GM12878 (cell line): ENCODE data around the gene CAMTA1. TPM values are rescaled to one million over a fixed set of nuclear protein-coding genes. Genes with fewer than 3 reads are reported as not detected.

Source experiments
- ATAC-seq: fragments of 200-7000 bp; cut with Tn5 transposase; 3 replicates; pipeline ENCODE4 v1.9.1; 2020; ENCODE audit warnings: mild to moderate bottlenecking, moderate library complexity
- BruUV-seq: library from RNA; stranded (reverse); fragments of 400-500 nt; replicated peaks from 2 replicates; lab custom pipeline; 2021; lab: Mats Ljungman, UMichigan
- CTCF ChIA-PET: fragments of 300-600 bp; sonication (Branson Sonifier 250); formaldehyde crosslinking; extraction: SDS; loops from one replicate; lab custom pipeline; 2021; ENCODE audit warnings: inconsistent platforms; lab: Yijun Ruan, JAX
- POLR2A ChIA-PET: fragments of 350-600 bp; formaldehyde crosslinking; extraction: SDS; loops from one replicate; lab custom pipeline; 2021; ENCODE audit warnings: inconsistent platforms; lab: Charles Lee
- RAD21 ChIA-PET: fragments of 300-600 bp; sonication (Branson Sonifier 250); formaldehyde crosslinking; loops from one replicate; lab custom pipeline; 2023; ENCODE audit warnings: antibody characterized with exemption; ENCODE audit not compliant: unreplicated experiment; lab: Charles Lee
- SMC1A ChIA-PET: fragments of 300-600 bp; sonication (Branson Sonifier 250); formaldehyde crosslinking; loops from one replicate; lab custom pipeline; 2023; ENCODE audit not compliant: unreplicated experiment, uncharacterized antibody; lab: Charles Lee
- DNase-seq: peaks from one replicate; pipeline ENCODE4 v3.0.0-alpha.2; 2011; ENCODE audit warnings: low read depth, low spot score
- FAIRE-seq: peaks from 3 replicates; lab custom pipeline; 2011; peaks lifted over from hg19 to GRCh38; lab: Jason Lieb, UNC
- H2AFZ ChIP-seq: 2 replicates; pipeline ENCODE4 v1.6.0; 2011; ENCODE audit warnings: low read depth, low read length, control low read depth; ENCODE audit not compliant: control insufficient read depth
- H3K27ac ChIP-seq: 2 replicates; pipeline ENCODE4 v1.5.1; 2011; ENCODE audit warnings: control low read depth; ENCODE audit not compliant: control insufficient read depth, insufficient read depth
- H3K27me3 ChIP-seq, 2 experiments: replicated peaks in 1 of 2; 2 replicates each; pipeline versions ENCODE4 v1.6.0 to v1.6.1; 2011; ENCODE audit warnings: low read length in 1 of 2; ENCODE audit not compliant: control insufficient read depth in 2 of 2, insufficient read depth in 2 of 2
- H3K36me3 ChIP-seq, 2 experiments: 2 replicates each; pipeline ENCODE4 v1.5.1; 2011; ENCODE audit warnings: low read length in 1 of 2; ENCODE audit not compliant: control insufficient read depth in 2 of 2, insufficient read depth in 2 of 2
- H3K4me1 ChIP-seq: 2 replicates; pipeline ENCODE4 v1.6.1; 2011; ENCODE audit warnings: mild to moderate bottlenecking, low read length, moderate library complexity, mixed read lengths; ENCODE audit not compliant: control insufficient read depth, insufficient read depth
- H3K4me2 ChIP-seq: 2 replicates; pipeline ENCODE4 v1.6.0; 2011; ENCODE audit warnings: control low read depth; ENCODE audit not compliant: control insufficient read depth, insufficient read depth
- H3K4me3 ChIP-seq: fragments of 200-600 bp; sonication (generic); 2 replicates; pipeline ENCODE4 v1.5.1; 2016
- H3K79me2 ChIP-seq: 2 replicates; pipeline ENCODE4 v1.6.0; 2011; ENCODE audit warnings: low read length; ENCODE audit not compliant: control insufficient read depth, insufficient read depth
- H3K9ac ChIP-seq: 2 replicates; pipeline ENCODE4 v1.8.0; 2011; ENCODE audit warnings: low read length, control low read depth, mixed read lengths; ENCODE audit not compliant: control insufficient read depth, insufficient read depth
- H3K9me3 ChIP-seq: replicated peaks from 3 replicates; pipeline ENCODE4 v1.5.1; 2011; ENCODE audit warnings: mild to moderate bottlenecking, low read length; ENCODE audit not compliant: control insufficient read depth, insufficient read depth
- H4K20me1 ChIP-seq: 2 replicates; pipeline ENCODE4 v1.6.0; 2011; ENCODE audit not compliant: control insufficient read depth, insufficient read depth
- EZH2 ChIP-seq: IDR thresholded peaks from 2 replicates; pipeline ENCODE4 v1.6.1; 2012; ENCODE audit warnings: low read depth, mild to moderate bottlenecking, control low read depth, inconsistent platforms, low read length, borderline replicate concordance; ENCODE audit not compliant: control insufficient read depth
- JUND ChIP-seq: IDR thresholded peaks from 2 replicates; pipeline ENCODE4 v1.6.1; 2012; ENCODE audit warnings: low read depth, mild to moderate bottlenecking, low read length, improper control_type of control experiment, moderate library complexity
- KDM1A ChIP-seq: fragments of 200-600 bp; sonication (generic); IDR thresholded peaks from 2 replicates; pipeline ENCODE4 v1.6.1; 2016; ENCODE audit warnings: borderline replicate concordance
- KLF5 ChIP-seq: fragments of 450-650 bp; IDR thresholded peaks from 2 replicates; pipeline ENCODE4 v1.6.1; 2014; ENCODE audit warnings: mild to moderate bottlenecking; ENCODE audit not compliant: partially characterized antibody
- MEF2A ChIP-seq: IDR thresholded peaks from 2 replicates; pipeline ENCODE4 v1.6.1; 2011; ENCODE audit warnings: low read depth, mild to moderate bottlenecking, low read length, moderate library complexity; ENCODE audit not compliant: insufficient read depth
- MEF2B ChIP-seq: fragments of 450-650 bp; IDR thresholded peaks from 2 replicates; pipeline ENCODE4 v1.6.1; 2018; ENCODE audit warnings: mild to moderate bottlenecking, moderate library complexity; ENCODE audit not compliant: partially characterized antibody, poor library complexity, severe bottlenecking
- NR2C2 ChIP-seq: IDR thresholded peaks from 2 replicates; pipeline ENCODE4 v1.6.1; 2011; ENCODE audit warnings: borderline replicate concordance, low read depth; ENCODE audit not compliant: control insufficient read depth, insufficient read length
- NR2F1 ChIP-seq: fragments of 450-650 bp; conservative IDR thresholded peaks from 2 replicates; pipeline ENCODE4 v1.6.1; 2017; ENCODE audit warnings: mild to moderate bottlenecking
- SMAD1 ChIP-seq: fragments of 450-650 bp; IDR thresholded peaks from 2 replicates; pipeline ENCODE4 v1.6.1; 2018; ENCODE audit warnings: mild to moderate bottlenecking, low read depth; ENCODE audit not compliant: partially characterized antibody
- ZNF24 ChIP-seq: fragments of 450-650 bp; IDR thresholded peaks from 2 replicates; pipeline ENCODE4 v1.6.1; 2017; ENCODE audit warnings: antibody characterized with exemption, mild to moderate bottlenecking
- ZNF687 ChIP-seq: fragments of 450-650 bp; IDR thresholded peaks from 2 replicates; pipeline ENCODE4 v1.6.1; 2017; ENCODE audit warnings: mild to moderate bottlenecking, moderate library complexity
- WGBS: methylation state at CpG from one replicate; pipeline ENCODE4 v1.1.6; 2016; ENCODE audit warnings: low lambda C conversion rate; ENCODE audit not compliant: insufficient replicate concordance, insufficient coverage; ENCODE audit errors: missing lambda C conversion rate; 5-methylcytosine and 5-hydroxymethylcytosine counted together
- in situ Hi-C: fragments of 300-500 bp; cut with MboI; formaldehyde crosslinking; loops from 9 replicates; pipeline ENCODE4 v1.14.3; 2018; ENCODE audit warnings: mixed read lengths
- intact Hi-C: fragments of 100-400 bp; cut with micrococcal nuclease; formaldehyde crosslinking; loops from one replicate; pipeline ENCODE4 v1.14.2; 2022; ENCODE audit not compliant: unreplicated experiment
- polyA plus RNA-seq, 11 experiments: library from polyadenylated mRNA; depleted of rRNA in 4 of 11; unstranded in 6 of 11; stranded (reverse) in 5 of 11; fragments of >200 nt; fragmentation: Nextera tagmentation in 4 of 11; fragmentation: Illumina TruSeq in 1 of 11; extraction: Ambion mirVana in 4 of 11; extraction: Trizol in 1 of 11; gene quantifications; 1 replicate in 1 of 11; 2 replicates in 10 of 11; pipeline versions ENCODE4 v1.2.1 to v1.2.3, GENCODE V29; 2011 to 2016; ENCODE audit warnings: inconsistent platforms in 2 of 11, missing spikeins in 2 of 11, low read depth in 1 of 11
- total RNA-seq, 4 experiments: library from RNA; depleted of rRNA in 3 of 4; stranded (reverse); fragments of >200 nt in 3 of 4; fragmentation: Illumina TruSeq in 1 of 4; extraction: Trizol in 1 of 4; gene quantifications; 2 replicates each; pipeline versions ENCODE4 v1.2.1 to v1.2.3, GENCODE V29; 2013 to 2021
- TF ChIP-seq, protein P1 (sequence below): IDR thresholded peaks from 2 replicates; pipeline ENCODE4 v1.6.1; 2011; ENCODE audit warnings: borderline replicate concordance, low read depth, mild to moderate bottlenecking, moderate library complexity, low read length; ENCODE audit not compliant: insufficient read depth, poor library complexity, severe bottlenecking
- TF ChIP-seq, protein P2 (sequence below): fragments of 450-650 bp; IDR thresholded peaks from 2 replicates; pipeline ENCODE4 v1.6.1; 2017; ENCODE audit warnings: mild to moderate bottlenecking, low read depth, inconsistent platforms; ENCODE audit not compliant: poor library complexity, severe bottlenecking

The CAMTA1 gene
- total and polyA plus RNA-seq, 10 of the 15 experiments (the other 5 are each of a cell fraction or from before 2014, with no cell fraction given): 37.7 to 148 (median 76.4) TPM

- no TSS peak for BruUV-seq
- no peak overlapping the region for H3K9ac ChIP-seq
- ChIA-PET SMC1A (interaction anchor here (0.5 kb wide), 1 partner anchor 734 kb away, joined by 3 read pairs; no protein-coding TSS in a partner anchor), CTCF (no interaction called here), POLR2A (no interaction called here), RAD21 (no interaction called here)
- H3K27ac ChIP-seq: no peak overlapping the region
- no peaks in the 10 kb centered on the region for H3K79me2 ChIP-seq
- peaks cover 0 to 3% of the 10 kb centered on the region in 2 experiments; a peak in 1 of 4 replicates for H3K27me3 ChIP-seq
- H3K4me2 ChIP-seq: no peak overlapping the region
- intact Hi-C loops (no loop called here), in situ Hi-C loops (no loop called here)
- H3K4me1 ChIP-seq: no peaks in the 10 kb centered on the region
- FAIRE-seq (no peak), ATAC-seq (no peak), DNase-seq (no peak)
- H3K9me3 ChIP-seq: no peaks in the 10 kb centered on the region
- no peak overlapping the region for H3K4me3 ChIP-seq
- H2AFZ ChIP-seq: no peak overlapping the region
- WGBS: 0% methylated on average over 1 of the region's 1 CpG
- H3K36me3 ChIP-seq: no peaks in the 10 kb centered on the region
- no peaks in the 10 kb centered on the region for H4K20me1 ChIP-seq
- TF ChIP-seq ZNF687: no peak
- TF ChIP-seq JUND: no peak
- no peak for TF ChIP-seq NR2F1
- no peak for TF ChIP-seq KDM1A
- TF ChIP-seq, protein P1, sequence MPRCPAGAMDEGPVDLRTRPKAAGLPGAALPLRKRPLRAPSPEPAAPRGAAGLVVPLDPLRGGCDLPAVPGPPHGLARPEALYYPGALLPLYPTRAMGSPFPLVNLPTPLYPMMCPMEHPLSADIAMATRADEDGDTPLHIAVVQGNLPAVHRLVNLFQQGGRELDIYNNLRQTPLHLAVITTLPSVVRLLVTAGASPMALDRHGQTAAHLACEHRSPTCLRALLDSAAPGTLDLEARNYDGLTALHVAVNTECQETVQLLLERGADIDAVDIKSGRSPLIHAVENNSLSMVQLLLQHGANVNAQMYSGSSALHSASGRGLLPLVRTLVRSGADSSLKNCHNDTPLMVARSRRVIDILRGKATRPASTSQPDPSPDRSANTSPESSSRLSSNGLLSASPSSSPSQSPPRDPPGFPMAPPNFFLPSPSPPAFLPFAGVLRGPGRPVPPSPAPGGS: no peak
- no peak for TF ChIP-seq EZH2
- no peak for TF ChIP-seq ZNF24
- TF ChIP-seq, protein P2, sequence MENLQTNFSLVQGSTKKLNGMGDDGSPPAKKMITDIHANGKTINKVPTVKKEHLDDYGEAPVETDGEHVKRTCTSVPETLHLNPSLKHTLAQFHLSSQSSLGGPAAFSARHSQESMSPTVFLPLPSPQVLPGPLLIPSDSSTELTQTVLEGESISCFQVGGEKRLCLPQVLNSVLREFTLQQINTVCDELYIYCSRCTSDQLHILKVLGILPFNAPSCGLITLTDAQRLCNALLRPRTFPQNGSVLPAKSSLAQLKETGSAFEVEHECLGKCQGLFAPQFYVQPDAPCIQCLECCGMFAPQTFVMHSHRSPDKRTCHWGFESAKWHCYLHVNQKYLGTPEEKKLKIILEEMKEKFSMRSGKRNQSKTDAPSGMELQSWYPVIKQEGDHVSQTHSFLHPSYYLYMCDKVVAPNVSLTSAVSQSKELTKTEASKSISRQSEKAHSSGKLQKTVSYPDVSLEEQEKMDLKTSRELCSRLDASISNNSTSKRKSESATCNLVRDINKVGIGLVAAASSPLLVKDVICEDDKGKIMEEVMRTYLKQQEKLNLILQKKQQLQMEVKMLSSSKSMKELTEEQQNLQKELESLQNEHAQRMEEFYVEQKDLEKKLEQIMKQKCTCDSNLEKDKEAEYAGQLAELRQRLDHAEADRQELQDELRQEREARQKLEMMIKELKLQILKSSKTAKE: no peak
- TF ChIP-seq SMAD1: no peak
- no peak for TF ChIP-seq MEF2A
- TF ChIP-seq KLF5: no peak
- TF ChIP-seq NR2C2: no peak
- no peak for TF ChIP-seq MEF2B
These were observed 385.9 kb downstream of the CAMTA1 start for GRCh38 chr1:7171168-7171567.
